Inferior parietal cortex (tissue), 1 donor: ENCODE data around the gene LPAR5.

Experiments used
- DNase-seq: peaks from one replicate; pipeline ENCODE4 v3.0.0-alpha.2; 2016; ENCODE audit errors: extremely low spot score

Gene LPAR5

DNA sequence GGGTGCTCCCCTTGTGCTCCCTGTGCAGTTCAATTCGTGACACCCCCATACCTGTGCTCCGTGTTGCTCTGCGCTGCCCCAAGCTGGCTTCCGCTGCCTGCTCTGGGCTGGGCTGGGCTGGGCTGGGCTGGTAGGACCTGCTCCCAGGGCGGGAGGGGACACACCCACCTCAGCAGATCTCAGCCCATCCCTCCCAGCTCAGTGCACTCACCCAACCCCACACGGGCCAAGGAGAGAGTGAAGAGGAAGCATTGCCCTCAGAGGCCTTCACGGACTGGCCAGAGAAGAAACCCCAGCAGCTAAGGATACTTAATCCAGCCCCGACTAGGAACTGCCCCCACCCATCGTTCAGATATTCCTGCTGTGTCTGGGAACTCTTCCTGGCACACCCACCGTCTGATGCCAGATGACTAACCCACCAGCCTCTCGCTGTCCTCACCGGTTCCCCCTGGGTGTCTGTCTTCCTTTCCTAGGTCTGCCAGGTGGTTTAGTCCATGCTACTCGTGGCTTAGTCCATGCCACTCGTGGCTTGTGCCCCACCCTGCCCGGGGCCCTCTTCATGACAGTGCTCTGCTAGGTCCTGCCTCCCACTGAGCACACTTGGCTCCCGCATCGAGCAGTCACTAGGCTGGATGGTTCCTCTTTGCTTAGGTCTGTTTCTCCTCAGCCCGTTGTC is at the start of gene LPAR5:
Gene LPAR5 (minus strand): TSS at position 104 of the 676 bp plus-strand sequence. CDS start 14,711 bp downstream, outside the sequence.
- DNase-seq: no peak

DNA sequence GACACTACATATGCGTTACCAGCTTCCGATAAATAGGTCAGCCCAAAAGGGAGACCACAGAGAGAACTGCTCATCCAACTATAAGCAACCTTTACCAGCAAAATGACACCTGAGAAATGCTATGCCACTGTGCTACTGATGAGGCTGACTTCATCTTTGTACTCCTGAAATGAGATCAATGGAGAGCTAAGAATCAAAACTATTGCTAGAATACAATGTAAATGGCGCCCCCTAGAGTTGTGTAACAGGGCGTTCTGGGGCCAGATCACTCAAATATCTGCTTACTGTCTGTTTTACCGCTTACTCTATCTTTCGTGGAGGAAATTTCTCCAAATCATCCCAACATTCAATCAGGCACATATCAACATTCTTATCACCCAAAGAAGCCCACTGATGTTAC is 48.9 kb upstream of the LPAR5 start:
- peak; percentile 44 for DNase-seq

DNA sequence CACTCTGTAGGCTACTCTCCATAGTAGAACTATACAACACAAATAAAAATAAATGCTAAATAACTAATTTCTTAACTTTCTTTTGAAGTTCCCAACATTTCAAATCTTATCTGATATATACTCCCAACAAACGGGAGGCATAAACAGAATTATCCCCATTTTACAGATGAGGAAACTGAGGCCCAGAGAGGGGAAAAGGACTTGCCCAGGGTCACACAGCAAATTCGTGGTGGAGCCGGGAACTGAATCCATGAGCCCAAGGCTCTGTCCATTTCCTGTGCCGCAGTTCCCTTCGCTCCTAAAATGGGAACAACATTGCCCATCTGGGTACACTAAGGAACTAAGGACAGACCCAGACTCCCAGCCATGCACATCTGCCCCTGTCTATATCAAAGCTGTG is 41.2 kb upstream of the LPAR5 start:
- no peak for DNase-seq

DNA sequence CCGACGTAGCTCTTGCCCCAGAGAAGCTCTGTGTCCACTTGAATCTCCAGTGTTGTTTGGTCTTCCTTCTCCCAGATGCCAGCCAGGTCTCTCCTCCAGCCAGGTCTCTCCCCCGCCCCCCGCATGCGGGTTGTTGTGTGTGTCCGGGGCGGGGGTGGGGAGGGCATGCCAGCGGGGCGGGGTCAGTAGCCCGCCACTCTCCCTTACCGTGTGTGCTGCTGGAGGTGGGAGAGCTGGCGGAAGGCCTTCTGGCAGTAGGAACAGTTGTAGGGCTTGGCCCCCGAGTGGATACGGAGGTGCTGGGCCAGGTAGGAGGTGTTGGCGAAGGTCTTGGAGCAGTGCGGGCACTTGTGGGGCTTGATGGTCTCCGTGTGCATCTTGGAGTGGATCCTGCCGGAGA is 36.4 kb upstream of the LPAR5 start:
- DNase-seq: no peak

DNA sequence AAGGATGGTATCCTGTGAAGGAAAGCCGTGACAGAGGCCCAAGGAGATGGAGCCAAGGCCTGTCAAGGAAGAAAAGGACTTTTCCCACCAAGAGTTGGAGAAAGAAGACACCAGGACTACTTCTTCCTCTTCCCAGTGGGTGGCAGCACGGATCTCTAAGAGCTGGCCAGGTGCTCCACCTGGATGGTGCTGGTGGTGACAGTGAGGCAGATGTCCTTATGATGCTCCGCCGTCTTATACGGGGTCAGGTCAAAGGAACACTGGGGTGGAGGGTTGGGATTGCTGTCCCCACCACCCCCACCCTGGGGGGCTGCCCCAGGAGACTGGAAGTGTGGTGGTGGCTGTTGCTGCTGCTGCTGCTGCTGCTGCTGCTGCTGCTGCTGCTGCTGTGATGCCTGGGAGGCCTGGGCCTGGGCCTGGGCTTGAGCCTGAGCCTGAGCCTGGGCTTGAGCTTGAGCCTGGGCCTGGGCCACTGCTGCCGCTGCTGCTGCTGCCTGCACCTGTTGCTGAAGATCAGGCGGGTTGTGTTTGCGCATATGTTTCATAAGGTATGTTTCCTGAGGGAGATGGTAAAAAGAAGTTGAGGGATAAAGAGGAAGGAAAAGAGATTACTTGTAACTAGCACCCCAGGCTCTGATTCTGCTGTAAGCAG is 31.9 kb upstream of the LPAR5 start:
- DNase-seq: no peak

DNA sequence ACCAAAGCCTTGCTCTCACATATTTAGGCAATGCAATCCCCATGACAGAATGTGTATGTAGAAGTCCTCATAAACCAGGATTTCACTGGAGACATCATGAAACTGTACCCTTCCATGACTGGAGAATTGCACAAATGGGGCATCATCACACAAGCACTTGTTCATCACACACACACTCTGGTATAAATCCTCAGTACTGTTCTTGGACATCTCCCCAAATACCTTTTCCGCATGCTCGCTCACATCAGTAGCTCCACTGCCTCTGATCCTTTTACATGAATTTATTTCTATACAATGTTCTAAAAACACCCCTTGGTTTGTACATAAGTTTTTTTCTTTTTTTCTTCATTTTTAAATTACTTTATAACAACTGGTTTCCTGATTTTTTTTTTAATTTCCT is 30.5 kb upstream of the LPAR5 start:
- DNase-seq: no peak

DNA sequence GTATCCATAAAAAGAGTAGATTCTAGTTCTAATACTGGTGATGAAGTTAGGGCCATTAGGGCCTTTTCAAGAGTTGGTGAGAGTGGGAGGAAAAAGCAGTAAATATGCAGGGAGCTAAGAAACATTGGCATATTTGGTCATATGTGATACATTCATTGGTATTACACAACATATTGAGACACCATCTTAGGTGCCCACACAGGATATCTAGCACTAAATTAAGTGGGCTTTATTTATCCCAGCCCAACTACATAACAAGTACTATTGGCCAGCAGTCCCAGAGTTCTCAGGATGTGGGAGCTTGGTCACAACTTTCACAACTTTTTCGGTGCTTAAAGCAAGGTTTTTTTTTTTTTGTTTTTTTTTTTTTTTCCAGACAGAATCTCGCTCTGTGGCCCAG is 29.1 kb upstream of the LPAR5 start:
- DNase-seq: no peak

DNA sequence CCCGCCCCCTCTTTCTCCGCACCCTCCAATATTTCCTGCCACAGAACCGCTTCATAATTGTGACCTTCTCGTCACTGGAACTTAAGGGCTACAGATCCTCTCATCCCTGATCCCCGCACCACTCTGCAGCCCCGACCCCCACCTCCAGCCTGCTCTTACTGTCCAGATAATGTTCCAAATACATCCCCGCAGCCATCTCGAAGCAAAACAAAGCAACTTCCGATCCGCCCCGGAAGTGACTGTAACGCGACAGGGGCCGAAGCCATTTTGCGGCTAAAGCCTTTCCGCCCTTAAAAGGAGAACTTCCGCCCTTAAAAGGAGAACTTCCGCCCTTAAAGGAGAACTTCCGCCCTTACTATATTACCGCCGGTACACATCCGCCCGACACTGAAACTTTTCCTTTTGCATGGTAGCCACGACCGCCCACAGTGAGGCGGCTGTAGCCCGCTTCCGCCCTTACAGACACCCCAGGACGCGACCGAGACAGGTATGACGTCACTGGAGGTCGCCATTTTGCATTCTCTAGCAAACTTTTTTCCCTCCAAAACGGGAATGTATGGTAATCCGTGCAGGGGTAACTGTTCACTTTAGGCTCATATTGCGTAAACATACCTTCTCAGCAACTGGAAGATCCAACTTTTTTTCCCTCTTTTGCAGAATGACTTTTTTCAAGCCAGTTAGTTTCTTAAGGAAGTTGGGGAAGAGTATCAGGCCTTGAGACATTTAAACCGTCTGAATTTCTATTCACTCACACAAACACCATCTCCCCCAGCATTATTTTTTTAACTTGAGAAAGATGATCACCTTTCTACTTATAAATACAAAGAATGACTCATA is 27.4 kb upstream of the LPAR5 start, which contains the start of gene ING4:
Gene ING4 (minus strand): TSS at position 214 of the 837 bp plus-strand sequence. CDS start 18 bp downstream, at position 196.
- peak; percentile 100 for DNase-seq

DNA sequence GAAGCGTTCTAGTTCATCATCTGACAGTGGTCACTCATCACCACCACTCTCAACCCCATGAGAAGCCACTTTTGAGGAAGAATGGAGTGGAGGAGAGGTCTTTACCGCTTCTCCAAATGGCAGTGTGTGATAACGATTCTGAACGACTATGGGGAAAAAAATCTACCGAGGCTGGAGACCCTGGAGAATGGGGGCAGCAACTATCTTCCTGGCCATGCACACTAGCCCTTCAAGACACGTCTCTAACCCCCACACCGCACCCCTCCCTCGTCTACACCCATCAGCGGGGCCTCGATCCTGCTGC is 26.8 kb upstream of the LPAR5 start:
- no peak for DNase-seq

DNA sequence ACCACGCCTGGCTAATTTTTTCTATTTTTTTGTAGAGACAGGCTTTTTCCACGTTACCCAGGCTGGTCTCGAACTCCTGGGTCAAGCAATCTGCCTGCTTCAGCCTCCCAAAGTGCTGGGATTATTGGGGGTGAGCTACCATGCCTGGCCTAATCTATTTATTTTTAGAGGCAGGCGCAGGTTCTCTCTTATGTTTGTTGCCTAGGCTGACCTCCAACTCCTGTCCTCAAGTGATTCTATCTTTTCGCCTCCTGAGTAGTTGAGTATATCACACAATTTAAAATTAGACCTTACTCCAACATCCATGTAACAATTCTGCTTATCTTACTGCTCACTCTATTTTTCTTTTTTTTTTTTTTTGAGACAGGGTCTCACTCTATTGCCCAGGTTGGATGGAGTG is 18.2 kb upstream of the LPAR5 start:
- no peak for DNase-seq

DNA sequence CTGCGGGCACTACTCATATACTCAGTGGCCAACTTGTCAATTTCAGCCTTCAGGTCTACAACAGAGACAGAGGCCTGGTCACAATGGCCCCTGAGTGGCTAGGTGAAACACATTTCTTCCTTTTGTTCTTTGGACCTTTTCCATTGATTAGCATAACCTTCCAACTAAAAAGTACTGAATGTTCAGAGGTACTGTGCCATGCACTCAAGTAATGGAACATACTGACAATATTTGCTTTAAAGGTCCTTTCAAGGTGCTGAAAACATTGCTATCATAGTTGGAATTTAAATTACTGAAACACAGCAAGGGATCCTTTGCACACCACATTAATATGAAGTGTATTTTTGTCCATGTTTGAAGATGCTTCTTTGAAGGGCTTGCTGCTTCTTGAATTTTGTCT is 17.6 kb upstream of the LPAR5 start:
- DNase-seq: no peak

DNA sequence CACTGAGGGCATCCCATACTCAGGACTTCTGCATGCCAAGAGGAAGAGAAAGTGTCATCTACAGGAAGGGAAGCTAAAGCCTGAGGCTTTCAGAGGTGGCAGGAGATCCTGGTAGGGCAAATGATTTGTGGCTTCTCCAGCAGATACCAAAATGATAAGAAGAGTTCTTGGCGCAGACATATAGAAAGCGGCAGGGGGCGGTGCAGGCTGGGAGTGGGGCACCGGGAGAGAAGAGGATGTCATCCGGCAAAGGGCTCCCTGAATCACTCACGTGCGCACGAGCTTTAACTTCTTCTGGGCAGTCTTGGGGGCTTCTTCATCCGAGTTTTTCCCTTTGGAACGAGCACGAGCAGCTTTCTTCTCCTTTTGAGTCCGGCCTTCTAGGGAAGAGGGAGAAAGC is 16.6 kb upstream of the LPAR5 start:
- DNase-seq: no peak

DNA sequence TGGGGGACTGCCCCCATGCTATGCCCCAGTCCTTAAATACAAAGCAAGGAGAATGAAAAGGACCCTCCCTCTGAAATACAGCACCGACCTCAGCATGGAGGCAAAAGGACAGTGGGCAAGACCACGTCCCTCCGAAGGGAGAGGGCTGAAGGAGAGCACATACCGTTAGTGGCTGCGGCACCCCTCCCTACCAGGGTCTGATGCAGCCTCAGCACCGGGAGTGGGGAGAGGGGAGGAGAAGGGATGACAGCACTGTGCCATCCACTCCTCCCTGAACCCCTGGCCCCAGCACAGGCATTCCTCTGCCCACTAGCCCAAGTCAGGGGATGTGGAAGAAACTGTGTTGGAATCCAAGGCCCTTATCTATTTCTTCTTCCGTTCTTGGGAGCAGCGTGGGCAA is 15.1 kb upstream of the LPAR5 start:
- no peak for DNase-seq

DNA sequence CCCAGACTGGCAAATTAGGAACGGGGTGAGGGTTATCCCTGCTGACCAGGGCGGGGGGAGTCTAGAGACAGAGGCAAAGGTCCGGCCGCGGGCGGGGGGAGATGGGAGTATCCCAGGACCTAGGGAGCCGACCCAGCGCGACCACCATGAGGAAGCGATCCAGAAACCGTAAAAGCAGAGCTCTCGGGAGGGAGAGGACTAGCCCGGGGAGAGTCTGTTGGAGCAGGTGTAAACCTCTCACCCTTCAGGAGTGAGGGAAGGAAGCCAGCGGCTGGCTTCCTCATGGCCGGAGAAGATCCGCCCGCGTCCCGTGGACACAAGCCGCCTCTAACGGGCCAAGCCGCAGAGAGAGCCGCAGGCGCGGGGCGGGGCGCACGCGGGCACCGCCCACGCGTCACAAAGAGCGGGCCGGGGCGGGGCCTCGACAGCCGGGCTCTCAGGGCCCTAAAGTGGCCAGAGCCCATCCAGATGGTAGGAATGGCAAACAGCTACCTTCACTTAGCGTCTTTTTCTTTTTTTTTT is 11.4 kb upstream of the LPAR5 start, which contains the start of gene ACRBP:
Gene ACRBP (minus strand): TSS at position 350 of the 522 bp plus-strand sequence. CDS start 66 bp downstream, at position 284.
- DNase-seq: no peak

DNA sequence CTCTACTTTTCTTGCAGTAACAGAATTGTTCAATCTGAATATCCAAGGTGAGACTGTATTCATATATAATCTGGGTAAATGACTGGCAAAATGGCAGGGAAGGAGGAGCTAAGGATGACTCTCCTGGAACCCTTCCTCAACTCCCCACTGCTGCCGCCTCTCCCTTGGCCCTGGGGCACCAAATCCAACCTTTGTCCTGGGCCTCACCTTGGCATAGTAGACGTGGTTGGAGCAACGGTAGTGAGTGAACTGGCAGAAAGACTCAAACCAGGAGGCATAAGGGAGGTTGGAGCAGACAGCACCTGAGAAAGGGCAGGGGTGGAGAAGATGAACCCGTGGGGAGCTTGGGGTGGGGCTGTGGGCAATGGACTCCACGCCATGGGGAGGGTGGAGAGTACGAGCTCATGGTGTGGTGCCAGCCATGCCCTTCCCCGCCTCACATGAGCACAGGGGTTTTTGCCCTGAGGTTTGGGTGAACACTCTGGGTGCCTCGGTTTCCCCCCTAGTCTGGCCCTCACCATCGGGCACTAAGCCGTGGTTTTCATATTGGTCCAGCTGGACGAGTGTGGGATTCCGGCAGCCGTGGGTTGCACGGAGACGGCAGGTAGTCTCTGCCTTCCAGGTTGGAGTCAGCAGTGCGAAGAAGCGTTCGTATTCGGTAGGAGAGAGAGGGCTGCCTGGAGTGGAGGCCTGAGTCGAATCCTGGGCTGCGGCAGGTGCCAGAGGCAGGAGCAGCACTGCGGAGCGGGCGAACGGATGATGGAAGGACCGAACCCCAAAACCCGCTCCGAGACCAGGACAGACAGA is 10.7 kb upstream of the LPAR5 start:
- no peak for DNase-seq

DNA sequence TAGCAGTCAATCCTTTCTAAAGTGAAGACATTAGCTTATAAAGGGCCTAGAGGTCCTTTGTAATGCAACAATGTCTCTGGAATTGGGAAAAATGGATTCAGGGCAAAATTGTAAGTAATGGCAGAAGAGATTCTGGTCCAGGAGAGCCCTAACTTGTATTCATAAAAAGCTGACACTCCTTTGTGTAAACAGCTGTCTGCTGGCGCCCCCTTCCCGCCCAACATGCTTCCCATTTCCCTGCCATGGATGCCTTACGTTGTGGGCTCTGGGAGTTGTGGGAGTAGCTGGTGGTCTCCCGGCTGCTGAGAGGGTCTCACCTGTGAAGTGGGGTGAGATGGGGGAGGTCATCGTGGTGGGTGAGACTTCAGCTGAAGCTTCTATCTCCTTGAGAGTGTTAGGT is 9.1 kb upstream of the LPAR5 start:
- no peak for DNase-seq

DNA sequence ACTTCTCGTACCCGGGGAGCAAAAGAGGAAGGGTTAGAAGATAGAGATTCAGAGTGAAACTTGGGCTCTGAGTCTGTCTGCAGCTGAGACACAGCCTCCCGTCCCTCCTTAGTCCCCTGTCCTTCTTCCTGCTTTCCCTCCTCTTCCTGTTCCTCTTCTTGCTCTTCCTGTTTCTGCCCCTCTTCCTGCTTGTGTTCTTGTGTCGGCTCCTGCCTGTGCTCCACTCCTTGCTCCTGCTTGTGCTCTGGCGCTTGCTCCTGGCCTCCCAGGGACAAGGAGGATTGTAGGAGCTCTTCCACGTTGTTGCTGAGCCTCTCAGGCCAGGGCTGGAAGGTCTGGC is 8.5 kb upstream of the LPAR5 start:
- DNase-seq: no peak

DNA sequence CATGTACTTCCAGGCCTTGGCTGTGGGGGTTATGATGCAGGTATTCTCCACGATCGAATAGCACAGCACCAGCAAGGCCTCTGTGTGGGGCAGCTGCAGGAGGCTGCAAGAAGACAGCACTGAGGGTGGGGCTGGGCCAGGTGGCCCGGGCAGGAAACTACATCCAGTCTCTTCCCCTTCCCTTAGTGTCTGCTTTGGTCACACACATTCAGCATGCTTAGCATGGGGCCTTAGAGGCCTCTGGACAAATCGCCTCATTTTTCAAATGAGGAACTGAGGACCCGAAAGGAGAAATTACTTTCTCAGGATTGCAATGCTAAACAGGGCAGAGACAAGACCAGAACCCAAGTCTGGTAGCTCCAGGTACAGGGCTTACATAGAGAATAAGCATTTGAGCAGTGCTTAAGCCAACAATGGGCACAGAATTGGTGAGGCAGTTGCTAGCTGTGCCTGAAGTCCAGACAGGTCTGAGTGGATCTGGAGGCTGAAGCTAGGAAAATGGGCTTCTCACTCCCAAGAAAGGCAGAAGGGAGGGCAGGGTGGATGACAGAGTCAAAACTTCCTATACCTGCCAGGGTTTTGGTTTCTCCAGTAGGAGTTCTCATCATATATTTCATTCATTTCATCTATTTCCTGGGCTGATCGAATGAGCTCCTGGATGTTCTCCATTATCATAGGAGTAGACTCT is 8.0 kb upstream of the LPAR5 start:
- no peak for DNase-seq

DNA sequence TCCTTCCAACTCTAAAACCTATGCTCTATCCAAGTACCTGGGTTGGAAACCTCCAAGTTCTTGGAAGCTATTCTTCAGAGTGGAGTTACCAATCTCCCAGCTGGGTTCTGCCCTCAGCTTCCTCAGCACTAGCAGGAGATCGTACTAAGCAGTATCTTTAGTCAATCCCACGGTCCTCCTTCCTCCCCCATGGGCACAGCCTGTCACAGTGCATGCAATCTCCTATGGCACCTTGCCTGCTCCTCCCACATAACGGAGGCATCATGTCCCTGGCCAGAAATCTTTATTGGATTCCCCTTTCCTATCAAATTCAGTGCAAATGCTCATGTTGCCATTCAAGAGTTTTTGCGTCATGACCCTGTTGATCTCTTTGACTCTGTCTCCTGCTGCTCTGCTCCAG is 5.4 kb upstream of the LPAR5 start:
- DNase-seq: no peak

DNA sequence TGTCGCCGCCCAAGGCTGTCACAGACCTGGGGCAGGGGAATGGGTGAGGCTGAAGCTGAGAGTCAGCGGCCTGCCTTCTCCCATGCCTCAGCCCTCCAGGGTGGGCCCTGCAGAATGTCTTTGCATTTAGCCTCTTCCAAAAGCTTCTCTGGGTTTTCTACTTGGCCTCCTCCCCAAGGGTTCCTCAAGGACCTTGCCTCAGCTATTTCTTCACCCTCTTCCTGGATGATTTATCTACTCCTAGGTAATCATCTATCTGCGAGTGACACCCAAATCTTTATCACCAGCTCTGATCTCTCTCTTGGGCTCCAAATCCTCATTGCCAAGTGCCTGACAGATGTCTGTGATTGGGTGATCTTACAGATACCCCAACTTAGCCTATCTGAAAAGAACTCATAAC is 4.7 kb upstream of the LPAR5 start:
- no peak for DNase-seq

DNA sequence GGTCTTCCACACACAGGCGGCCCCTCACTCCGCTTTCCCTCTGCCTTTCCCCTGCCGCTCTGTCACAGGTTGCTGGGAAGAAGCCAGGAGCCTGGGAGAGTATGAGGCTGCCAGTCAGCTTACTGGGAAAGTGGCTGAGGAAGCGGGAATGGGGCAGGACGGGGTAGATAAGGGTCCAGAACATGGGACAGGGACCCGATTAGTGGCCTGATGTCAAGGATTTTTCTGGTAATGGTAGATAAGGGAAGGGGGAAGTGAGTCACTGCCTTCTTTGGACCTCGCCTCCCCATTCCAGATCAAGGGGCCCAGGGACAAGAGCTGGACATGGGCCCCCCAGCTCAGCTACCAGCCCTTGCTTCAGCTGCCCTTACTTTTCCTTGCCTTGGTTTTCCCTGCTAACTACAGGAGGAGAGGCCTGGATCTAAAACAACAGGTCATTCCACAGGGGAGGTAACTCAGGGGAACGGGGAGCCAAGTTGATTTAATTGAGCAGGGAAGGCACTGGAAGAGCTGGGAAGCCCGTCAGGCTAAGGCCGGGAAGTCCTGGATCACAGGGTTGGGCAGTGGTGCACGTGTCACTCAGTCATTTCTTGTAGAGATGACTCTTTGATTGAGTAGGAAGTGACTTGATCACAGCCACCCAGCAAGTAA is 3.5 kb upstream of the LPAR5 start:
- DNase-seq: no peak
